Common myeloid progenitor, CD34-positive (primary cell): ENCODE data around the gene TAF10.

ENCODE experiments used
- CTCF ChIA-PET: fragments of 350-600 bp; sonication (Branson Sonifier 250); formaldehyde crosslinking; loops from one replicate; lab custom pipeline; 2021; ENCODE audit warnings: antibody characterized with exemption; lab: Charles Lee
- POLR2A ChIA-PET: fragments of 350-600 bp; sonication (Branson Sonifier 250); formaldehyde crosslinking; loops from one replicate; lab custom pipeline; 2021; ENCODE audit warnings: antibody characterized with exemption; lab: Charles Lee
- DNase-seq, 3 donors: peaks; one replicate each; pipeline versions ENCODE4 v3.0.0 to v3.0.0-alpha.2; 2013
- H3K27ac ChIP-seq, 2 experiments: 1 replicate in 1 of 2; 2 replicates in 1 of 2; pipeline ENCODE4 v1.7.0; 2013; ENCODE audit warnings: inconsistent platforms in 2 of 2, low read length in 2 of 2, mild to moderate bottlenecking in 2 of 2, low read depth in 1 of 2, moderate library complexity in 1 of 2; ENCODE audit not compliant: severe bottlenecking in 2 of 2, insufficient read depth in 1 of 2, poor library complexity in 1 of 2
- H3K27me3 ChIP-seq, 5 experiments: replicated peaks in 2 of 5; 1 replicate in 3 of 5; 2 replicates in 2 of 5; pipeline versions ENCODE4 v1.6.1 to v1.7.0; 2013; ENCODE audit warnings: low read length in 4 of 5, mild to moderate bottlenecking in 2 of 5, moderate library complexity in 2 of 5, inconsistent platforms in 1 of 5; ENCODE audit not compliant: insufficient read depth in 5 of 5, control insufficient read depth in 4 of 5
- H3K36me3 ChIP-seq, 4 experiments: 1 replicate in 2 of 4; 2 replicates in 2 of 4; pipeline versions ENCODE4 v1.6.1 to v1.7.0; 2013; ENCODE audit warnings: low read length in 3 of 4, control low read depth in 1 of 4, mild to moderate bottlenecking in 1 of 4; ENCODE audit not compliant: control insufficient read depth in 4 of 4, insufficient read depth in 4 of 4
- H3K4me1 ChIP-seq, 4 experiments: 1 replicate in 3 of 4; 2 replicates in 1 of 4; pipeline versions ENCODE4 v1.6.1 to v1.7.1; 2013; ENCODE audit warnings: low read length in 3 of 4, mild to moderate bottlenecking in 3 of 4, control low read depth in 1 of 4, inconsistent platforms in 1 of 4, moderate library complexity in 1 of 4; ENCODE audit not compliant: control insufficient read depth in 4 of 4, insufficient read depth in 4 of 4; ENCODE audit errors: control extremely low read depth in 1 of 4
- H3K4me3 ChIP-seq, 7 experiments: 1 replicate in 4 of 7; 2 replicates in 3 of 7; pipeline versions ENCODE4 v1.5.1 to v1.7.0; 2013; ENCODE audit warnings: mild to moderate bottlenecking in 7 of 7, low read length in 6 of 7, moderate library complexity in 6 of 7, inconsistent platforms in 2 of 7, low read depth in 2 of 7, control low read depth in 1 of 7; ENCODE audit not compliant: insufficient read depth in 4 of 7, control insufficient read depth in 1 of 7; ENCODE audit errors: extremely low read depth in 1 of 7
- H3K9me3 ChIP-seq, 5 experiments: 1 replicate in 4 of 5; 2 replicates in 1 of 5; pipeline versions ENCODE4 v1.6.1 to v1.7.1; 2013; ENCODE audit warnings: low read length in 4 of 5, mild to moderate bottlenecking in 2 of 5, inconsistent platforms in 1 of 5, low read depth in 1 of 5, moderate library complexity in 1 of 5; ENCODE audit not compliant: control insufficient read depth in 4 of 5, insufficient read depth in 2 of 5; ENCODE audit errors: control extremely low read depth in 1 of 5
- WGBS: methylation state at CpG from one replicate; pipeline ENCODE4 v1.1.5; 2013; ENCODE audit not compliant: insufficient coverage; 5-methylcytosine and 5-hydroxymethylcytosine counted together

TAF10 gene

DNA sequence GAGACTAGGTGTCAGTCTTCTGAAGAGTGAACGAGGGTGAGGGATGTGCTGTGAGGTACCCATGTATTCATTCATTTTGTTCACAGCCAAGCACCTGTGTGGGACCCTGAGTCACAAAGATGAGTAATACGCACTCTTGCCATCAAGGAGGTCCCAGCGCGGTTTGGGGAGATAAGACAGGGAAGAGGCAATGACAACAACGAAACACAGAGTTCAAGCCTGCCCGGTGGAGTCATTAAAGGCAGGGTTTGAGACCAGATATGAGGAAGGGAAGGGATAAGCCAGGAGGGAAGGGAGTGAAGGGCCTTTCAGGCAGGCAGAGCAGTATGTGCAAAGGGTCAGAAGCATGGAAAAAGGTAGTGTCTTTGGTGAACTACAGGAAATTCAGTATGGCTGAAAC is 39.0 kb upstream of the TAF10 start:
- ChIA-PET CTCF (interaction anchor here (1.3 to 2.0 kb wide), 2 partner anchors 10 to 21 kb away, joined by 5 read pairs; no protein-coding TSS in a partner anchor), POLR2A (no interaction called here)
- Histone ChIP-seq H3K27ac (no peak overlapping the region), H3K36me3 (no peaks in the 10 kb centered on the region), H3K27me3 (peaks cover 0 to 7% (median 4%) of the 10 kb centered on the region in 5 experiments), H3K9me3 (no peaks in the 10 kb centered on the region), H3K4me3 (no peak overlapping the region), H3K4me1 (peaks cover 2 to 31% (median 27%) of the 10 kb centered on the region in 4 experiments)
- DNase-seq: no peak
- WGBS: 94% methylated on average over 5 of the region's 6 CpGs

- no peak overlapping the region for H3K4me3 ChIP-seq
- ChIA-PET POLR2A (no interaction called here), CTCF (interaction anchor here (1.0 to 2.2 kb wide), 3 partner anchors 25 to 45 kb away, joined by 3 to 8 read pairs (median 5); partner anchors contain the start of gene TPP1)
- no peak overlapping the region for H3K27ac ChIP-seq
- no peaks in the 10 kb centered on the region for H3K36me3 ChIP-seq
- peaks cover 0 to 6% (median 4%) of the 10 kb centered on the region in 5 experiments for H3K27me3 ChIP-seq
- peaks cover 2 to 33% (median 25%) of the 10 kb centered on the region in 4 experiments for H3K4me1 ChIP-seq
- H3K9me3 ChIP-seq: no peaks in the 10 kb centered on the region
- DNase-seq: no peak
These were observed 38.1 kb upstream of the TAF10 start for GRCh38 chr11:6650104-6650503.

DNA sequence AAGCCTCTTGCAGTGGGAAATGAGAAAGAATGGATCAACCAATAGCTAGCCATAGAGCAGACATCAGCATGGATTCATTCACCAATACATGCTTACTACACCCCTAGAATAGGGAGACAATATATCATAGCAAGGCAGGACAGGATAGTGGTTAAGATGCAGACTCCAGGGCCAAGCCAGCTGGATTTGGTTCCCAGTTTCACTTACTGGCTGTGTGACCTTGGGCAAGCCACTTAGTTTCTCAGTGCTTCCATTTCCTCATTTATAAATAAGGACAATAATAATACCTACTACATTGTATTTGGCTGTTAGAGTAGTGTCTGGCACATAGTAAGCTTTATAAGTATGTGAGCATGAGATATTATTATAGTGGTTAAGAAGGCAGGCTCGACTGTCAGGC is 36.5 kb upstream of the TAF10 start:
- H3K27ac ChIP-seq: no peak overlapping the region
- H3K36me3 ChIP-seq: no peaks in the 10 kb centered on the region
- H3K9me3 ChIP-seq: no peaks in the 10 kb centered on the region
- WGBS: 78% methylated on average over 1 of the region's 1 CpG
- ChIA-PET CTCF (interaction anchor here (1.0 to 2.2 kb wide), 4 partner anchors 19 to 52 kb away, joined by 3 to 8 read pairs (median 3); partner anchors contain the start of genes TAF10 and TPP1), POLR2A (interaction anchor here (0.7 kb wide), 1 partner anchor 25 kb away, joined by 3 read pairs; no protein-coding TSS in a partner anchor)
- no peak for DNase-seq
- H3K4me1 ChIP-seq: peaks cover 2 to 32% (median 20%) of the 10 kb centered on the region in 4 experiments
- H3K27me3 ChIP-seq: no peaks in the 10 kb centered on the region
- H3K4me3 ChIP-seq: no peak overlapping the region

GRCh38 chr11:6647836-6648235 is 35.8 kb upstream of the TAF10 start:
- H3K4me3 ChIP-seq: no peak overlapping the region
- H3K4me1 ChIP-seq: peaks cover 2 to 33% (median 20%) of the 10 kb centered on the region in 4 experiments
- POLR2A ChIA-PET: no interaction called here
- no peak overlapping the region for H3K27ac ChIP-seq
- CTCF ChIA-PET: interaction anchor here (1.0 to 1.6 kb wide), 3 partner anchors 20 to 51 kb away, joined by 3 to 4 read pairs (median 3); no protein-coding TSS in a partner anchor
- WGBS: 100% methylated on average over 2 of the region's 2 CpGs
- H3K27me3 ChIP-seq: no peaks in the 10 kb centered on the region
- DNase-seq: no peak
- no peaks in the 10 kb centered on the region for H3K9me3 ChIP-seq
- no peaks in the 10 kb centered on the region for H3K36me3 ChIP-seq

- WGBS: 27% methylated on average over 3 of the region's 9 CpGs
- Histone ChIP-seq H3K27me3 (no peaks in the 10 kb centered on the region), H3K27ac (peak overlapping the region in 1 of 2 experiments; percentile 30), H3K4me1 (peaks cover 2 to 33% (median 20%) of the 10 kb centered on the region in 4 experiments), H3K4me3 (peak overlapping the region in 5 of 7 experiments; percentile 7 to 46 (median 32)), H3K36me3 (no peaks in the 10 kb centered on the region), H3K9me3 (no peaks in the 10 kb centered on the region)
- peak; percentile 29 to 79 (median 67) for DNase-seq
- POLR2A ChIA-PET: interaction anchor here (0.7 kb wide), 1 partner anchor 15 kb away, joined by 3 read pairs; no protein-coding TSS in a partner anchor
- CTCF ChIA-PET: interaction anchor here (1.0 to 1.4 kb wide), 3 partner anchors 26 to 35 kb away, joined by 4 to 8 read pairs (median 5); partner anchors contain the start of genes TAF10 and TPP1
These were observed 35.1 kb upstream of the TAF10 start for GRCh38 chr11:6646918-6647679.

DNA sequence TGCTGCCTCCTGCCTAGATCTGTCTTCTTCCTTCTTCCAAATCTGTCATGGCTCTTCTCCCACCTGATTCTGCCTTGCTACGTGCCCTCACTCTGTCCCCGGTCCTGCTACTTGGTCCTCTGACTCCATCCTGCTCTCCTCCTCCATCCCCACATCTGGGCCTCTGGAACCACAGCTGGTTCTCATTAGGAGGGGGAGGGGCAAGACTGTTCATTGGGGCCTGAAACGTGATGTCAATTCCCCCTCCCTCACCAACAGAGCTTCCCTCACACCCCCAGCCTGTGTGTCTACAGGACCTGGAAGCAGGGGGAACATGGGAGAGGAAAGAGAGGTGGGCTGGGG is 34.5 kb upstream of the TAF10 start:
- Histone ChIP-seq H3K4me3 (peak overlapping the region in 1 of 7 experiments; percentile 46), H3K36me3 (no peaks in the 10 kb centered on the region), H3K4me1 (peaks cover 2 to 33% (median 20%) of the 10 kb centered on the region in 4 experiments), H3K27me3 (no peaks in the 10 kb centered on the region), H3K9me3 (no peaks in the 10 kb centered on the region), H3K27ac (peak overlapping the region in 1 of 2 experiments; percentile 30)
- POLR2A ChIA-PET: interaction anchor here (0.7 kb wide), 1 partner anchor 16 kb away, joined by 3 read pairs; no protein-coding TSS in a partner anchor
- DNase-seq: no peak
- 27% methylated on average over 2 of the region's 3 CpGs for WGBS
- CTCF ChIA-PET: interaction anchor here (1.4 kb wide), 2 partner anchors 27 to 34 kb away, joined by 5 to 8 read pairs; partner anchors contain the start of genes TAF10 and TPP1
